KG1 (cell line): ENCODE measurements around the gene PRSS56.

Experiments
- DNase-seq: peaks from one replicate; lab custom pipeline; 2025; lab: John Stamatoyannopoulos, UW

PRSS56 gene

DNA sequence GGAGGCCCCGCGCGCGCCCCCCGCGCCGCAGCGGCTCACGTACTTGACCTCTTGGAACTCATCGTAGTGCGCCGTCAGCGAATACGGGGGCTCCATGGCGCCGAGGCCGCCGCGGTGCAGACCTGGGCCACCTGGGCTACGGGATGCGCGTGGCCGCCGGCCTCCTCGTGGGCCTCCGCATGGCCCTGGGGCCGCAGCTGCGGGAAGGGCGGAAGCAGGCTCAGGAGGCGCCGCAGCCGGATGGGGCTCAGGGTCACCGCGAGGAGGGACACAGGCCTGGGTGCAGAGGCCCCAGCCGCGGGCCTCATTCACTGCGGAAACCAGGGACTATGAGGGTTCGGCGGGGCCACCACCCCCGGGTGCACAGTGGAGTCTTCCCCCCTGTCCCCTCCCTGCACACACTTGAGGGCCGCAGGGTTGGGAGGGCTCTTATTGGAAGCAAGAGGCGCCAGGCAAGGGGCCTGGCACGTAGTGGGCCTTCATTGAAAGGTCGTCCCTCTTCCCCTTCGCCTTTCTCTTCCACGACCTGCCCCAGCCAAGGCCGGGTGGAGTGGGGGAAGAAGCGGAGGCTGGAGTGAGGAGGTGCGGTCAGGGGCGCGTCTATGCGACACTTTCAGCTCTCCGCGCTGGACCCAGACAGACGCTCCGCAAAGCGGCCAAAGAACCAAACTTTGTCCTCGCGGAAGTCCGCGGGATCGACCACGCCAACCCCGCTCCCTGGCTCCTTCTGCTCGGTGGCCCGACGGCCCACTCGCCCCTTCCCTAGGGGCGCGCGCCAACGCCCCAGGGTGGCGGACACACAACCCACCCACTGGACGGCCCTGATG, 33.4 kb upstream of the PRSS56 start:
- DNase-seq, result no peak

- DNase-seq, result no peak
Measured at GRCh38 chr2:232487385-232488096, 32.6 kb upstream of the PRSS56 start, which contains the start of gene ECEL1. TSS of gene ECEL1 (minus strand) at chr2:232487834. CDS start at chr2:232486653, 1,181 bp downstream.

DNA sequence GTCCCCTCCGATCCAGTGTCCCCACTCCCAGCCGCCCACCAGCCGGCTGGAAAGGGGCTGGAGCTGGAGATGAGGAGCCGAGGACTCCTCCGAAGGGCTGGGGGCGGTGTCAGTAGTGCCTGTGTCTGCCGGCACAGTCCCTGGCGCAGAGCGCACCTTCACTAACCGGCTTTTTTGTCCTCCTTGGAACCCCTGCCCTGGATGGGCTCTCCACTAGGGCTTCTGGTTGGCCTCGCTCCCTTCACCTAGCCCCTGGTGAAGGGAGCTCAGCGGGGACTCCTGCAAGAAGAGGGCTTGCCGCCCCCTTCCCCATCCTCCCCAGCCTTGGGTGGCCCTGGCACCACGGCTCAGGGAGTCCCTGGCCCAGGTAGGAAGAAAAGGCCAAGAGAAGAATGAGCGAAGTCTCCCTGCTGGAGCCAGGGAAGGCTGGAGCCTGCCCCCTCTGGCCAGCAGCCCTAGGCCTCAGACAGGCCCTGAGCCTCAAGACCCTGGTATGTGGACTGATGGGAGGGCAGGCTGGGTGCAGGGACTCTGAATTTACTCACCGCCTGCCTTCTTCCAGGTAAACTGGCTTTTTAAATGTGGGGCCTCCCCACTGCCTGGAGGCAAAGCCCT, 32.0 kb upstream of the PRSS56 start:
- DNase-seq, result no peak

DNA sequence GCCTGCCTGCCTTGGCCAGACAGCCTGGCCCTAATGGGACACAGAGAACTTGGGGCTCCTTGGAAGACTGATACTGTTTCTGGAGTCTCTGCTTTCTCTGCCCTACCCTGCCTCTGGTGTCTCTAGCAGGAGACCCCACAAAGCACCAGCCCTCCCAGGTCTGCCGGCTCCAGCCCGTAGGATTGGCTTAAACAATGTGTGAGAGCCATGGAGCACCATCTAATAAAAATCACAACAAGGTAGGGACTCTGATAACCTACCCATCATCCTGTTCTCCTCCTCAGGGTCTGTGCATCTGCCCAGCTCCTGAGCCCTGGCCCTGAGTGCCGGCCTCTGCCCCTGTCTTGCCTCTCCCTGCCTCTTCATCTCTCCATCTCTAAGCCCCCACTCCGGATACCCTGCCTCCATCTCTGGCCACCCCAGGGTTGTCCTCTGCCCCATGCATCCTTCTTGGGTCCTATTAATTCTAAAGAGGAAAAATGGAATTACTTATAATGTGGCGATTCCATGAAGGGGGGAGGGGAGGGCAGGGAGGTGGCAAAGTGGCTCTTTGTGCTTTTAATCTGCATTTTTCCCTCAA, 31.4 kb upstream of the PRSS56 start:
- DNase-seq, result no peak

DNA sequence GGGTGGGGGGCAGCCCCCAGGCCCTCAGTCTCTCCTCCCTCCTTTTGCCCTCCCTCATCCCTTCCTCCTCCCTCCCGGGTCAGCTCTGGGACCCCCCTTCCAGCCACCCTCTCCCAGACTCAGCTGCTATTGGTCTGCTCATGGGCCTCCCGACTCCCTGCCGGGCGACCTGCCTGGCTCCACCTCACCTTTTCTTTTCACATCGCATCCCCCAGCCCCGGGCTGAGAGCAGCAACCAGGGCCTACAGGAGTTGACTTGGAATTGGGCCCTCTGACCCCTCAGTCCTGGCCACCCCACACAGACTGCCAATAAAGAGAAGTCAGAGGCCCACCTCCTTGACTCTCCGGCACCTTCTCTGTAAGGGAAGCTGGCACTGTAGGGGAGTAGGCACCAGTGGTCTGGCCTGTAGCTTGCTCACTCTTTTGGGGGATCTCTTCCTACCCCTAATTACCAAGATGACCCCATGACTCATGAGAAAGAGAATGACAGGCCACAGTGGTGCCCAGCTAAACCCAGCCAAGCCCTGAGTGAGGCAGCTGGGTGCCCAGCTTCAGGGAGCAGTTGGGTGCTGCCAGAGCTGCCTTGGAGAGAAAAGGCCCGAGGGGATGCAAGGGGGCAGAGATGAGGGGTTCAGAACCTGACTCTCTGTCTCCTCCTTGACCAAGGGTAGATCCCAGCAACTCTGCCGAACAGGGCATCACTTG, 30.5 kb upstream of the PRSS56 start:
- no peak for DNase-seq

DNA sequence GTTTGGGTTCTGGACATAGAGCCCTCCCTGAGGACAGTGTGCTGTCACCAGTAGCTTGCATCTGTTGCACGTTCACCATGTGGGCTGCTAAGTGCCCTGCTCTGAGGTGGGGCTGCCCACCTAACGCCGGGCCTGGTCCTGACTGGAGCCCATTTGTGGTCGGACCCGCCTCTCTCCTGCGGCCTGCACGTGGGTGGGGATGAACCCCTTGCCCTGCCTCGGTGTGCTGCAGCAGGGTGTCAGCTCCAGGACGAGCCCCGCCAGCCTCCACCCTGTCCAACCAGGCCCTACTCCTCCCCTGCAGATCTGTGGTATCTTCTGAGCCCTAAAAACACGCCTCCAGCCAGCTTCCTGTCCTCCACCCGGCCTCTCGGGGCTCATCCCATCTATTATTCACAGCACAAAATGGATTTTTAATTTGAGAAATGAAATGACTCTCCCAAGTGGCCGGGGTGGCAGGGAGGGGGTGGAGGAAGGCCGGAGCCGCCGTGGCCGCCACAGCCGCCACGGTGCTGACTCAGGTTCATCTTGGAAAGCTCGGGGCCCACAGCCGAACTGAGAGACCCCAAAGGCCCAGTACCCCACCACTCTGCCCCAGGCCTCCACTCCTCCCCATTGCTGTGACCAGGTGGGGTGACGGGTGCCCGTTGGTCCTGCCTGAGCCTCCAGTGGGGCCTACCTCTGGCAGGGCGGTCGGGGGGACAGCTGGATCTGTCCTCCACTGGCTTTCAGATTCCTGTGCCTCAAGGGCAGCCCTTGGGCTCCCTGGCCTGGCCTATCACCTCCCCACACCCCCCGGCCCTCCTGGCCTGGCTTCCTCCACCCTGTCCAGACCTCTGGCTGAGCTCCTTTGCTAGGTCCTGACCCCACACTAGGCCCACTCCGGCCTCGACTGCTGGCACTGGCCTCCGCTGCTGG, 29.7 kb upstream of the PRSS56 start:
- DNase-seq, result no peak

GRCh38 chr2:232491139-232491780, 28.9 kb upstream of the PRSS56 start:
- no peak for DNase-seq

DNA sequence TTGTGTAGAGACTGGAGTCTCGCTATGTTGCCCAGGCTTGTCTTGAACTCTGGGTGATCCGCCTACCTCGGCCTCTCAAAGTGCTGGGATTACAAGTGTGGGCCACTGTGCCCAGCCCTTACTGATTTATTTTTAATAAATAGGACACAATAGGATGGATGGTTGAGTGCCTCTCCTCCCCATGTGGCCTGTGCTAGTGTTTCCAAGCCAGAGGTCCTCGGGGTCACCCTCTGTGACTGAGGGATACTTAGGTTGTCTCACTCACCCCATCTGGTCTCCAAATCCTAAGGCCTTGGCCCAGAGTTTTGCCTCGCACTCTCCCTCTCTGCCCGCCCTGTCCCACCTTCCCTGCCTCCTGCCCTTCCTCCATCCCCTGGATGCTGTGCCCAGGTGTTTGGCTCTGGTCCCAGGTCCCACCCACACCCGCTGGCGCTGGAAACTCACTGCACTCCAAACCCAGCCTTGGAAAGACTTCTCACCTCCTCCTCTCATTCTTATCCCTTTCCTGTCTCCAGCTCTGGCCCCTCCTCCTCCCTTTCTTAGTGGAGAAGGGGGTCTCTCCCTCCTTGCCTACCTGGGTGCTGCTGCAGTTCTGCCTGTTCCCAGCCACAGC, 27.8 kb upstream of the PRSS56 start:
- DNase-seq, result no peak

- DNase-seq, result no peak
Measured at GRCh38 chr2:232492963-232493700, 27.1 kb upstream of the PRSS56 start.

- DNase-seq, result no peak
Measured at GRCh38 chr2:232493701-232494474, 26.3 kb upstream of the PRSS56 start.

DNA sequence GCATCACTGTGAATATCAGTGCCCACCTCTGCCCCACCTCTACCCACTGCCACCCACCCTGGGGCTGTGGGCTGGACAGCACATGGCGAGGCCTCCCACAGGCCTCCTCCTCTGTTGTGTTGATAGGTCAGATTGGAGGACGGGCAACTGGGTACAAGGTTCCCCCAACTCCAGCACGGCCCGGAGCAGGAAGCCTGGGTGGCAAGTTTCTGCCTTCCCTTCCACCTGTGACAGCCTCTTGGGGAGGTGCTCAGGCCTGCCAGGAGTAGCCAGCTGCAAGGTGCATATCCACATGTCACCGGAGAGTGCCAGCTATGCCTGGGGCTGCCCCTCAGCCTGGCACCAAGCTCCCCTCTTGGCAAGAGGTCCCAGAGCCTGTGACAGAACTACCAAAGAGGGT, 25.6 kb upstream of the PRSS56 start:
- DNase-seq, result no peak

GRCh38 chr2:232495292-232495691, 24.9 kb upstream of the PRSS56 start:
- no peak for DNase-seq

- no peak for DNase-seq
Measured at GRCh38 chr2:232496501-232497270, 23.5 kb upstream of the PRSS56 start.

DNA sequence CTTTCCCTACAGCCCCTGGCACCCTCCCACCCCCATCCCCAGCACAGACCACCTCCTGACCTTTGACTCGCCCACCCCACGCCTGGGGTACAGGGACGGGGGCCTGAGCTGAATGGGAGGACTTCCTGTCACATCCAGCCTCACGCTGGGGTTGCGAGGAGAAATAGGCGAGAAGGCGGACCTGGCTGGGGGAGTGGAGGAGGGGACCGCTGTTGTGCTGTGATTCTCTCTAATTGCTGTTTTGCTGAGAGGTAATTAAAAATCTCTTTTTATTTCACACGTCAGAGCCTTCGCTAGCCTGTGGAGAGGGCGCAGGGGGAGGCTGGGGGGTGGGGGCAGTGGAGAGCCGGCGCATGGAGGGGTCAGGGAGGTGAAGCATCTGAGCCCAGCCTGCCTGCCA, 22.8 kb upstream of the PRSS56 start:
- no peak for DNase-seq

- no peak for DNase-seq
Measured at GRCh38 chr2:232498452-232498851, 21.7 kb upstream of the PRSS56 start.

GRCh38 chr2:232501331-232501771, 18.8 kb upstream of the PRSS56 start:
- DNase-seq, result no peak

- DNase-seq, result no peak
Measured at GRCh38 chr2:232501794-232502390, 18.3 kb upstream of the PRSS56 start.
